Measurements from ENCODE around the gene SAP30.

GRCh38 chr4:173362666-173363065 is 8.1 kb upstream of the SAP30 start:
- TF ChIP-seq POLR2A (IDR thresholded peaks at IDR 0.05; ENCODE audit: low read depth, low read length) (no peak), NR2C2 (IDR thresholded peaks at IDR 0.05; ENCODE audit: borderline replicate concordance, control insufficient read depth, insufficient read length, low read depth) (no peak), TAF1 (IDR thresholded peaks at IDR 0.05; ENCODE audit: borderline replicate concordance, low read depth, low read length) (no peak), CTCF (IDR thresholded peaks at IDR 0.05 in 2 of 3, conservative IDR thresholded peaks at IDR 0.05 in 1 of 3; ENCODE audit: control insufficient read depth in 2 of 3, extremely low read depth in 1 of 3, insufficient read depth in 1 of 3, low read depth in 3 of 3, low read length in 3 of 3) (no peak), RAD21 (IDR thresholded peaks at IDR 0.05; ENCODE audit: insufficient read depth, low read depth, low read length) (no peak), PAX5 (IDR thresholded peaks at IDR 0.05; ENCODE audit: borderline replicate concordance, low read depth, low read length) (no peak), EZH2 (IDR thresholded peaks at IDR 0.05; ENCODE audit: borderline replicate concordance, control insufficient read depth, low read depth, low read length) (no peak), USF2 (IDR thresholded peaks at IDR 0.05; ENCODE audit: borderline replicate concordance, low read depth, low read length) (no peak), POLR2AphosphoS5 (IDR thresholded peaks at IDR 0.05; ENCODE audit: low read length) (no peak), ATF2 (IDR thresholded peaks at IDR 0.05; ENCODE audit: low read length) (no peak)
